ENCODE data around the gene OSBPL5.

OSBPL5 gene

DNA sequence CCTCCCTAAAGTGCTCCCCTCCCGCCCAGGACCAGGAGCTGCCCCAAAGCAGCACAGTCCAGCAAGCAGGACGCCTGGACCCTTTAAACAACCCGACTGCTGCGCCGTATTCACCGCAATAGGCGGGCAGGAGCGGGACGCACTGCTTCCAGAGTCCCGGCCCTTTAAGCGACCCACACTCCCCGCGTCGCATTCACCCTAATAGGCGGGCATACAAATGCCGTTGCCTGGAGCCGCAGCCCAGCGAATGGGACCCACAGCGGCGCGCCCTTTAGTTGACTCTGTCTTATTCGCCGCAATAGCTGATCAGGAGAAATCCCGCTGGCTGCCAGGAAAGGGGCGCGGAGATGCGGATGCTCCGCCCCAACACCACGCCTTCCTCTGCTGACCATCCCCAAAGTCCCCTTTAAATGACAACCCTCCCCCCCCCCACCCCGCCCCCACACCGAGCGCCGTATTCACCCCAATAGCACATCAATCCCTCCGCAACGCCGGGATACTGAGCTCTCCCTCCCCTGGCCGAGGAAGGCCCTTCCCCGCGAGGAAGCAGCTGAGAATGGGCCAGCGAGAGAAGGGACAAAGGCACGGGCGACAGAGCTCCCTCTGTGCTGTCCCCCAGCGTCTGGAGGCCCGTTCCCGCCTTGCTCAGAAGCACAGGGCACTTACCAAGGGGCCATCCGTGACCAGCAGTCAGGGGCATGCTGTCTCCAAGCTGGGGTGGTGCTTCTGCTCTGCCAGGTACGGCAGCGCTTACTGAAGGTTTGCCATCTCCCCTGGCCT, 4.7 kb downstream of the OSBPL5 start (continued):
- TF ChIP-seq YY2 (tag by site-specific recombination; IDR thresholded peaks at IDR 0.05) (no peak), ZIC2 (tag by site-specific recombination; IDR thresholded peaks at IDR 0.05) (no peak), SP3 (tag by site-specific recombination; IDR thresholded peaks at IDR 0.05) (peak; percentile 54), ZXDB (tag by site-specific recombination; IDR thresholded peaks at IDR 0.05) (no peak), GLI4 (tag by site-specific recombination; IDR thresholded peaks at IDR 0.05) (no peak), ZNF221 (tag by site-specific recombination; IDR thresholded peaks at IDR 0.05; ENCODE audit: borderline replicate concordance) (no peak), ZNF202 (tag by site-specific recombination; IDR thresholded peaks at IDR 0.05; ENCODE audit: borderline replicate concordance) (no peak), ZNF16 (tag by site-specific recombination; IDR thresholded peaks at IDR 0.05; ENCODE audit: low read depth) (no peak), ZNF341 (tag by site-specific recombination; IDR thresholded peaks at IDR 0.05; ENCODE audit: low read depth) (no peak), ZNF416 (tag by site-specific recombination; IDR thresholded peaks at IDR 0.05) (no peak)
- TF ChIP-seq, protein P1, sequence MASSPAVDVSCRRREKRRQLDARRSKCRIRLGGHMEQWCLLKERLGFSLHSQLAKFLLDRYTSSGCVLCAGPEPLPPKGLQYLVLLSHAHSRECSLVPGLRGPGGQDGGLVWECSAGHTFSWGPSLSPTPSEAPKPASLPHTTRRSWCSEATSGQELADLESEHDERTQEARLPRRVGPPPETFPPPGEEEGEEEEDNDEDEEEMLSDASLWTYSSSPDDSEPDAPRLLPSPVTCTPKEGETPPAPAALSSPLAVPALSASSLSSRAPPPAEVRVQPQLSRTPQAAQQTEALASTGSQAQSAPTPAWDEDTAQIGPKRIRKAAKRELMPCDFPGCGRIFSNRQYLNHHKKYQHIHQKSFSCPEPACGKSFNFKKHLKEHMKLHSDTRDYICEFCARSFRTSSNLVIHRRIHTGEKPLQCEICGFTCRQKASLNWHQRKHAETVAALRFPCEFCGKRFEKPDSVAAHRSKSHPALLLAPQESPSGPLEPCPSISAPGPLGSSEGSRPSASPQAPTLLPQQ (tag by site-specific recombination; IDR thresholded peaks at IDR 0.05) = peak; percentile 100
- TF ChIP-seq, protein P2, sequence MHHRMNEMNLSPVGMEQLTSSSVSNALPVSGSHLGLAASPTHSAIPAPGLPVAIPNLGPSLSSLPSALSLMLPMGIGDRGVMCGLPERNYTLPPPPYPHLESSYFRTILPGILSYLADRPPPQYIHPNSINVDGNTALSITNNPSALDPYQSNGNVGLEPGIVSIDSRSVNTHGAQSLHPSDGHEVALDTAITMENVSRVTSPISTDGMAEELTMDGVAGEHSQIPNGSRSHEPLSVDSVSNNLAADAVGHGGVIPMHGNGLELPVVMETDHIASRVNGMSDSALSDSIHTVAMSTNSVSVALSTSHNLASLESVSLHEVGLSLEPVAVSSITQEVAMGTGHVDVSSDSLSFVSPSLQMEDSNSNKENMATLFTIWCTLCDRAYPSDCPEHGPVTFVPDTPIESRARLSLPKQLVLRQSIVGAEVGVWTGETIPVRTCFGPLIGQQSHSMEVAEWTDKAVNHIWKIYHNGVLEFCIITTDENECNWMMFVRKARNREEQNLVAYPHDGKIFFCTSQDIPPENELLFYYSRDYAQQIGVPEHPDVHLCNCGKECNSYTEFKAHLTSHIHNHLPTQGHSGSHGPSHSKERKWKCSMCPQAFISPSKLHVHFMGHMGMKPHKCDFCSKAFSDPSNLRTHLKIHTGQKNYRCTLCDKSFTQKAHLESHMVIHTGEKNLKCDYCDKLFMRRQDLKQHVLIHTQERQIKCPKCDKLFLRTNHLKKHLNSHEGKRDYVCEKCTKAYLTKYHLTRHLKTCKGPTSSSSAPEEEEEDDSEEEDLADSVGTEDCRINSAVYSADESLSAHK (tag by site-specific recombination; IDR thresholded peaks at IDR 0.05) = no peak
- TF ChIP-seq, protein P3, sequence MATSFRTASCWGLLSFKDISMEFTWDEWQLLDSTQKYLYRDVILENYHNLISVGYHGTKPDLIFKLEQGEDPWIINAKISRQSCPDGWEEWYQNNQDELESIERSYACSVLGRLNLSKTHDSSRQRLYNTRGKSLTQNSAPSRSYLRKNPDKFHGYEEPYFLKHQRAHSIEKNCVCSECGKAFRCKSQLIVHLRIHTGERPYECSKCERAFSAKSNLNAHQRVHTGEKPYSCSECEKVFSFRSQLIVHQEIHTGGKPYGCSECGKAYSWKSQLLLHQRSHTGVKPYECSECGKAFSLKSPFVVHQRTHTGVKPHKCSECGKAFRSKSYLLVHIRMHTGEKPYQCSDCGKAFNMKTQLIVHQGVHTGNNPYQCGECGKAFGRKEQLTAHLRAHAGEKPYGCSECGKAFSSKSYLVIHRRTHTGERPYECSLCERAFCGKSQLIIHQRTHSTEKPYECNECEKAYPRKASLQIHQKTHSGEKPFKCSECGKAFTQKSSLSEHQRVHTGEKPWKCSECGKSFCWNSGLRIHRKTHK (tag by site-specific recombination; IDR thresholded peaks at IDR 0.05) = no peak

DNA sequence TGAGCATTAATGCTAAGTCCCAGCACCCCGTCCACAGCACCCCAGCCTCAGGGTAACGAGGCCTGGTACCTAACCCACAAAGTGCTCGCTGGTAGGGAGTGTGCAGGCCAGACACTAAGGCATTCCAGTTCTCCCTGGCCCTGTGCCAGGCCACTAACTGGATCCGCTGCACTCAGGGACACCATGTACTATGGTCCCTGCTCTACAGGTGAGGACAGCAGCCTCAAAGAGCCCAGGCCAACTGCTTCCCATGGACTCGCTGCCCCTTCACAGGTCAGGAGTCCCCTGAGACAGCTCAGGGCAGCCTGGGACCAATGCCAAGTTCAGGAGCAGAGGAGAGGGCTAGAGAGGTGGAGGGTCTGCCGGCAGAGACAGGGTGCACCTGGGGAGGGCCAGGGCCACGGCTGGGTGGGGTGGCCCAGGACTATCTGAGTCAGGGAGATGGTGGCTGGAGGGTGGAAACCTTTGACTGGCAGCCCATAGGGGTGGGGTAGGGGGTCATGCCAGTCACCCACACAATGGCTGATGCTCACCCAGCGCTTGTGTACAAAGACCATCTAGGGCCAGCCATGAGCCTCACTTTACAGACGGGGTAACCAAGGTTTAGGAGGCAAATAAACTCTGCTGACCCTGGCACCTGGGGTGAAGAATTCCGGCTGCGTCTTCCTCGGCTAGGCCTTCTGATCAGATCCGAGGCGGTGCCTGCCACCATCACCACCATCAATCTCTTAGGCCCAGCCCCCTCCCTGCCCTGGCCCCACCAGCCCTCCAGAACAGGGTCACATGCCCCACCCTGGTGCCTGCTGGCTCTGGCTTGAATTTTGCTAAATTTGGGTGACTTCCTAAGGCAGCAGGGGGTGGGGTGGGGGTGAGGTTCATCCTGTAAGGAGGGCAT, 5.6 kb downstream of the OSBPL5 start:
- Histone ChIP-seq H3K36me3 (ENCODE audit: control insufficient read depth in 2 of 2, insufficient read depth in 1 of 2, low read length in 2 of 2) (no peaks in the 10 kb centered on the region), H3K4me3 (ENCODE audit: low read depth, low read length) (peak overlapping the region; percentile 39), H3K9me3 (ENCODE audit: control insufficient read depth, insufficient read depth, low read depth, low read length) (no peaks in the 10 kb centered on the region), H3K27ac (ENCODE audit: extremely low read depth, low read depth, low read length) (no peak overlapping the region), H3K4me1 (ENCODE audit: control insufficient read depth, insufficient read depth, low read length) (peaks cover 3% of the 10 kb centered on the region; the same call in 1 of the 2 replicates)
- TF ChIP-seq ZBTB48 (tag by site-specific recombination; IDR thresholded peaks at IDR 0.05) (peak; percentile 47; the same call in 1 of the 2 replicates), RBAK (tag by site-specific recombination; IDR thresholded peaks at IDR 0.05) (no peak), SCRT2 (tag by site-specific recombination; IDR thresholded peaks at IDR 0.05) (peak; percentile 61; the same call in 1 of the 2 replicates)
- ChIA-PET POLR2A (interaction anchor here (1.2 kb wide), 1 partner anchor 10 kb away, joined by 3 read pairs; no protein-coding TSS in a partner anchor), CTCF (interaction anchor here (0.6 to 1.3 kb wide), 2 partner anchors 36 to 194 kb away, joined by 3 read pairs; no protein-coding TSS in a partner anchor)

All from HEK293 (cell line).